K562 (cell line): ENCODE measurements around the gene SYCP1. TPM values are rescaled to one million over a fixed set of nuclear protein-coding genes. Genes with fewer than 3 reads are reported as not detected.

ENCODE experiments used
- ATAC-seq: fragments of 200-7000 bp; cut with Tn5 transposase; 3 replicates; pipeline ENCODE4 v1.9.1; 2020; ENCODE audit warnings: moderate library complexity
- BruUV-seq: library from RNA; stranded (reverse); fragments of 400-500 nt; replicated peaks from 2 replicates; lab custom pipeline; 2021; lab: Mats Ljungman, UMichigan
- CTCF ChIA-PET: fragments of 300-600 bp; formaldehyde crosslinking; extraction: SDS; loops from one replicate; lab custom pipeline; 2021; ENCODE audit warnings: low intra/inter-chr PET ratio; lab: Yijun Ruan, JAX
- POLR2A ChIA-PET: fragments of 300-600, 350-650 bp; sonication (Branson Sonifier 250); formaldehyde crosslinking; extraction: SDS; loops from one replicate; lab custom pipeline; 2021; ENCODE audit warnings: antibody characterized with exemption, inconsistent platforms; lab: Yijun Ruan, JAX
- DNase-seq, 4 experiments: peaks; one replicate each; pipeline versions ENCODE4 v3.0.0 to v3.0.0-alpha.2; 2011 to 2018; ENCODE audit warnings: low spot score in 3 of 4, mixed read lengths in 3 of 4; ENCODE audit errors: extremely low read depth in 1 of 4
- FAIRE-seq: peaks from 2 replicates; lab custom pipeline; 2011; peaks lifted over from hg19 to GRCh38; lab: Jason Lieb, UNC
- H2AFZ ChIP-seq: 2 replicates; pipeline ENCODE4 v1.6.0; 2011; ENCODE audit warnings: low read depth, low read length, control low read depth, inconsistent platforms
- H3K27ac ChIP-seq: fragments of 200-600 bp; 3 replicates; pipeline ENCODE4 v1.8.0; 2011; ENCODE audit warnings: low read depth, mild to moderate bottlenecking, control low read depth, inconsistent platforms, low read length, moderate library complexity, mixed read lengths; ENCODE audit errors: extremely low read depth
- H3K27me3 ChIP-seq, 2 experiments: fragments of 300-600 bp in 1 of 2; 2 replicates in 1 of 2; 3 replicates in 1 of 2; pipeline versions ENCODE4 v1.6.0 to v1.8.0; 2011; ENCODE audit warnings: inconsistent platforms in 2 of 2, low read length in 2 of 2, mild to moderate bottlenecking in 1 of 2, mixed read lengths in 1 of 2, moderate library complexity in 1 of 2; ENCODE audit not compliant: control insufficient read depth in 2 of 2, insufficient read depth in 2 of 2
- H3K36me3 ChIP-seq: fragments of 300-600 bp; 3 replicates; pipeline ENCODE4 v1.8.0; 2011; ENCODE audit warnings: mild to moderate bottlenecking, low read length, inconsistent platforms; ENCODE audit not compliant: control insufficient read depth, insufficient read depth
- H3K4me1 ChIP-seq, 2 experiments: fragments of 200-600 bp in 1 of 2; replicated peaks in 1 of 2; 2 replicates in 1 of 2; 3 replicates in 1 of 2; pipeline versions ENCODE4 v1.5.1 to v1.8.0; 2011; ENCODE audit warnings: inconsistent platforms in 2 of 2, low read length in 2 of 2, mild to moderate bottlenecking in 1 of 2, mixed read lengths in 1 of 2, moderate library complexity in 1 of 2; ENCODE audit not compliant: control insufficient read depth in 2 of 2, insufficient read depth in 2 of 2
- H3K4me2 ChIP-seq: 2 replicates; pipeline ENCODE4 v1.6.1; 2011; ENCODE audit warnings: low read length, control low read depth, inconsistent platforms, mixed read lengths; ENCODE audit not compliant: insufficient read depth
- H3K4me3 ChIP-seq: fragments of 200-600 bp; sonication (generic), shearing (Covaris generic); 2 replicates; pipeline ENCODE4 v1.5.1; 2016; ENCODE audit warnings: control low read depth, inconsistent platforms
- H3K79me2 ChIP-seq: fragments of 200-600 bp; 3 replicates; pipeline ENCODE4 v1.8.0; 2011; ENCODE audit warnings: low read length, inconsistent platforms; ENCODE audit not compliant: control insufficient read depth, insufficient read depth
- H3K9ac ChIP-seq, 2 experiments: 2 replicates each; pipeline versions ENCODE4 v1.6.0 to v1.6.1; 2011; ENCODE audit warnings: low read depth in 2 of 2, low read length in 2 of 2, control low read depth in 1 of 2, inconsistent platforms in 1 of 2, mild to moderate bottlenecking in 1 of 2, mixed read lengths in 1 of 2; ENCODE audit not compliant: insufficient read depth in 1 of 2
- H3K9me1 ChIP-seq: one replicate; pipeline ENCODE4 v1.6.0; 2011; ENCODE audit warnings: inconsistent platforms, mild to moderate bottlenecking, low read length, moderate library complexity; ENCODE audit not compliant: control insufficient read depth, insufficient read depth
- H3K9me3 ChIP-seq: replicated peaks from 2 replicates; pipeline ENCODE4 v1.5.1; 2011; ENCODE audit warnings: low read depth, low read length, inconsistent platforms; ENCODE audit not compliant: control insufficient read depth, insufficient read depth
- H4K20me1 ChIP-seq: replicated peaks from 2 replicates; pipeline ENCODE4 v1.6.1; 2011; ENCODE audit warnings: low read length, inconsistent platforms, mixed read lengths; ENCODE audit not compliant: control insufficient read depth, insufficient read depth
- HDAC1 ChIP-seq, 2 experiments: fragments of 450-650 bp; IDR thresholded peaks; 2 replicates each; pipeline ENCODE4 v1.6.1; 2016 to 2017; ENCODE audit warnings: inconsistent platforms in 1 of 2, mild to moderate bottlenecking in 1 of 2, moderate library complexity in 1 of 2
- LARP7 ChIP-seq: fragments of 450-650 bp; IDR thresholded peaks from 2 replicates; pipeline ENCODE4 v1.6.1; 2016
- MCM5 ChIP-seq: fragments of 450-650 bp; IDR thresholded peaks from 2 replicates; pipeline ENCODE4 v1.6.1; 2016; ENCODE audit warnings: low read depth
- PBX2 ChIP-seq, 2 experiments: IDR thresholded peaks in 1 of 2; conservative IDR thresholded peaks in 1 of 2; 2 replicates each; pipeline ENCODE4 v1.6.1; 2016; ENCODE audit warnings: low read depth in 2 of 2, mild to moderate bottlenecking in 1 of 2, missing compliant biosample characterization in 1 of 2, missing genetic modification characterization in 1 of 2, moderate library complexity in 1 of 2
- RBM22 ChIP-seq: fragments of 200-400 bp; formaldehyde crosslinking; IDR thresholded peaks from 2 replicates; pipeline ENCODE4 v1.6.1; 2018; ENCODE audit warnings: low read length, low read depth; ENCODE audit not compliant: poor library complexity, severe bottlenecking
- TAF1 ChIP-seq: IDR thresholded peaks from 2 replicates; pipeline ENCODE4 v1.6.1; 2011; ENCODE audit warnings: mild to moderate bottlenecking, low read length, moderate library complexity; ENCODE audit not compliant: insufficient read depth, control insufficient read depth, severe bottlenecking; ENCODE audit errors: extremely low read depth
- ZNF124 ChIP-seq: sonication (generic); formaldehyde crosslinking; IDR thresholded peaks from 2 replicates; pipeline ENCODE4 v1.8.1; 2022; ENCODE audit warnings: missing genetic modification reagents
- ZNF561 ChIP-seq: fragments of 450-650 bp; formaldehyde crosslinking; conservative IDR thresholded peaks from 2 replicates; pipeline ENCODE4 v1.4.0; 2020; ENCODE audit warnings: mild to moderate bottlenecking, moderate library complexity
- ZNF668 ChIP-seq: fragments of 250-450 bp; sonication (Bioruptor Pico); IDR thresholded peaks from 2 replicates; pipeline ENCODE4 v1.8.0; 2022; ENCODE audit warnings: mild to moderate bottlenecking, inconsistent platforms
- ZNF740 ChIP-seq, 3 experiments: fragments of 200-800 bp in 1 of 3; sonication (Bioruptor generic) in 1 of 3; sonication (generic) in 1 of 3; formaldehyde crosslinking in 1 of 3; IDR thresholded peaks; 2 replicates each; pipeline versions ENCODE4 v1.6.1 to v1.8.0; 2016 to 2022; ENCODE audit warnings: mild to moderate bottlenecking in 2 of 3, missing compliant biosample characterization in 2 of 3, missing genetic modification characterization in 2 of 3, missing genetic modification reagents in 1 of 3
- ZNF79 ChIP-seq: fragments of 250-450 bp; sonication (Bioruptor Pico); IDR thresholded peaks from 2 replicates; pipeline ENCODE4 v1.4.0; 2020; ENCODE audit warnings: low read depth, mild to moderate bottlenecking, moderate library complexity
- ZSCAN32 ChIP-seq: fragments of 450-650 bp; formaldehyde crosslinking; IDR thresholded peaks from 2 replicates; pipeline ENCODE4 v1.4.0; 2020; ENCODE audit warnings: mild to moderate bottlenecking, moderate library complexity
- WGBS: fragments of 100-300 bp; shearing (Covaris generic); methylation state at CpG from one replicate; pipeline ENCODE4 v1.1.6; 2016; ENCODE audit warnings: low coverage, mixed read lengths; ENCODE audit not compliant: insufficient coverage; ENCODE audit errors: missing lambda C conversion rate; 5-methylcytosine and 5-hydroxymethylcytosine counted together
- in situ Hi-C: fragments of 300-500 bp; cut with MboI; formaldehyde crosslinking; loops from 4 replicates; pipeline ENCODE4 v1.15.0; 2018; ENCODE audit warnings: inconsistent platforms, mixed read lengths
- intact Hi-C: fragments of 100-400 bp; cut with micrococcal nuclease; formaldehyde crosslinking; loops from 2 replicates; pipeline ENCODE4 v1.14.2; 2022
- polyA plus RNA-seq, 8 experiments: library from polyadenylated mRNA; depleted of rRNA in 4 of 8; stranded (reverse) in 5 of 8; unstranded in 3 of 8; fragments of >200 nt; fragmentation: Nextera tagmentation in 2 of 8; fragmentation: Illumina TruSeq in 1 of 8; extraction: Ambion mirVana in 2 of 8; extraction: Trizol in 1 of 8; gene quantifications; 2 replicates each; pipeline versions ENCODE4 v1.2.1 to v1.2.3, GENCODE V29; 2011 to 2014; ENCODE audit warnings: inconsistent platforms in 1 of 8, missing spikeins in 1 of 8
- total RNA-seq, 7 experiments: library from RNA; depleted of rRNA in 6 of 7; stranded (reverse); fragments of >200 nt in 6 of 7; fragmentation: Illumina TruSeq in 2 of 7; extraction: Trizol in 2 of 7; gene quantifications; 2 replicates each; pipeline versions ENCODE4 v1.2.1 to v1.2.3, GENCODE V29; 2011 to 2021; ENCODE audit warnings: low replicate concordance in 1 of 7
- TF ChIP-seq, protein P1 (sequence below): fragments of 250-450 bp; sonication (Bioruptor Pico); IDR thresholded peaks from 2 replicates; pipeline ENCODE4 v1.5.0; 2020; ENCODE audit warnings: mild to moderate bottlenecking

The SYCP1 gene
- total and polyA plus RNA-seq, 9 of the 15 experiments (the other 6 are each of a cell fraction or from before 2014, with no cell fraction given) = not detected

GRCh38 chr1:115031595-115031994, 176.9 kb downstream of the SYCP1 start:
- H3K9me1 ChIP-seq = no peaks in the 10 kb centered on the region
- DNase-seq (no peak), FAIRE-seq (no peak), ATAC-seq (no peak)
- BruUV-seq = no TSS peak
- H2AFZ ChIP-seq = no peak overlapping the region
- H3K4me1 ChIP-seq = no peaks in the 10 kb centered on the region
- no peaks in the 10 kb centered on the region for H3K9me3 ChIP-seq
- ChIA-PET POLR2A (no interaction called here), CTCF (no interaction called here)
- 0% methylated on average over 2 of the region's 2 CpGs for WGBS
- H3K4me2 ChIP-seq = no peak overlapping the region
- H3K36me3 ChIP-seq = no peaks in the 10 kb centered on the region
- no peaks in the 10 kb centered on the region for H4K20me1 ChIP-seq
- intact Hi-C loops = no loop called here
- H3K79me2 ChIP-seq = no peaks in the 10 kb centered on the region
- in situ Hi-C loops = no loop called here
- no peak overlapping the region for H3K27ac ChIP-seq
- H3K27me3 ChIP-seq = no peaks in the 10 kb centered on the region
- H3K4me3 ChIP-seq = no peak overlapping the region
- H3K9ac ChIP-seq = no peak overlapping the region
- no peak for TF ChIP-seq ZNF740 (CRISPR knock-in tag; IDR thresholded peaks at IDR 0.05)
- TF ChIP-seq ZNF740 (tag; IDR thresholded peaks at IDR 0.05) = no peak
- no peak for TF ChIP-seq HDAC1 (IDR thresholded peaks at IDR 0.05)
- no peak for TF ChIP-seq ZNF561 (CRISPR knock-in tag)
- no peak for TF ChIP-seq TAF1
- no peak for TF ChIP-seq ZNF79 (CRISPR knock-in tag)
- no peak for TF ChIP-seq ZNF668 (CRISPR knock-in tag)
- TF ChIP-seq LARP7 = no peak
- TF ChIP-seq PBX2 (CRISPR knock-in tag; IDR thresholded peaks at IDR 0.05; ENCODE audit: low read depth) = no peak
- TF ChIP-seq PBX2 (tag; conservative IDR thresholded peaks at IDR 0.05; ENCODE audit: low read depth) = no peak
- no peak for TF ChIP-seq MCM5
- TF ChIP-seq, protein P1, sequence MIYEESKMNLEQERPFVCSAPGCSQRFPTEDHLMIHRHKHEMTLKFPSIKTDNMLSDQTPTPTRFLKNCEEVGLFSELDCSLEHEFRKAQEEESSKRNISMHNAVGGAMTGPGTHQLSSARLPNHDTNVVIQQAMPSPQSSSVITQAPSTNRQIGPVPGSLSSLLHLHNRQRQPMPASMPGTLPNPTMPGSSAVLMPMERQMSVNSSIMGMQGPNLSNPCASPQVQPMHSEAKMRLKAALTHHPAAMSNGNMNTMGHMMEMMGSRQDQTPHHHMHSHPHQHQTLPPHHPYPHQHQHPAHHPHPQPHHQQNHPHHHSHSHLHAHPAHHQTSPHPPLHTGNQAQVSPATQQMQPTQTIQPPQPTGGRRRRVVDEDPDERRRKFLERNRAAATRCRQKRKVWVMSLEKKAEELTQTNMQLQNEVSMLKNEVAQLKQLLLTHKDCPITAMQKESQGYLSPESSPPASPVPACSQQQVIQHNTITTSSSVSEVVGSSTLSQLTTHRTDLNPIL = no peak
- TF ChIP-seq RBM22 = no peak
- TF ChIP-seq ZSCAN32 = no peak
- TF ChIP-seq ZNF124 (CRISPR knock-in tag) = no peak
